KMS-11 (cell line): ENCODE measurements around the gene GYG2.

ENCODE experiments used
- H2AFZ ChIP-seq: fragments of 200-600 bp; sonication (generic); 2 replicates; pipeline ENCODE4 v1.6.1; 2016; ENCODE audit warnings: antibody characterized with exemption, mixed run types, low read depth
- H3K27ac ChIP-seq: fragments of 200-600 bp; sonication (generic); 2 replicates; pipeline ENCODE4 v1.6.1; 2016; ENCODE audit warnings: mild to moderate bottlenecking, mixed run types
- H3K27me3 ChIP-seq: fragments of 200-600 bp; sonication (generic); 2 replicates; pipeline ENCODE4 v1.6.1; 2017; ENCODE audit warnings: mild to moderate bottlenecking, low read depth, mixed run types, moderate library complexity; ENCODE audit not compliant: insufficient read depth
- H3K36me3 ChIP-seq: fragments of 200-600 bp; sonication (generic); 2 replicates; pipeline ENCODE4 v1.6.1; 2017; ENCODE audit warnings: mild to moderate bottlenecking, mixed run types; ENCODE audit not compliant: insufficient read depth
- H3K4me1 ChIP-seq: fragments of 200-600 bp; sonication (generic); 2 replicates; pipeline ENCODE4 v1.6.1; 2016; ENCODE audit warnings: mild to moderate bottlenecking, low read depth, mixed run types; ENCODE audit not compliant: poor library complexity, severe bottlenecking
- H3K4me2 ChIP-seq: fragments of 200-600 bp; sonication (generic); 2 replicates; pipeline ENCODE4 v1.7.0; 2016; ENCODE audit warnings: mild to moderate bottlenecking, mixed run types
- H3K4me3 ChIP-seq: fragments of 200-600 bp; sonication (generic); IDR thresholded peaks from 2 replicates; pipeline ENCODE4 v1.6.1; 2017; ENCODE audit warnings: low read depth, low read length, mixed read lengths; ENCODE audit not compliant: insufficient read depth
- H3K79me2 ChIP-seq: fragments of 200-600 bp; sonication (generic); 2 replicates; pipeline ENCODE4 v1.6.1; 2016; ENCODE audit warnings: low read depth, mixed run types; ENCODE audit not compliant: insufficient read depth
- H3K9ac ChIP-seq: fragments of 200-600 bp; sonication (generic); 2 replicates; pipeline ENCODE4 v1.6.1; 2016; ENCODE audit warnings: mild to moderate bottlenecking, mixed run types
- H4K20me1 ChIP-seq: fragments of 200-600 bp; sonication (generic); 2 replicates; pipeline ENCODE4 v1.6.1; 2016; ENCODE audit warnings: mild to moderate bottlenecking, mixed run types; ENCODE audit not compliant: insufficient read depth
- TF ChIP-seq, protein P1 (sequence below): fragments of 200-600 bp; sonication (generic); conservative IDR thresholded peaks from 2 replicates; pipeline ENCODE4 v1.6.1; 2017; ENCODE audit warnings: low read depth, mild to moderate bottlenecking, antibody characterized with exemption, low read length, moderate library complexity, mixed read lengths

Gene GYG2

DNA sequence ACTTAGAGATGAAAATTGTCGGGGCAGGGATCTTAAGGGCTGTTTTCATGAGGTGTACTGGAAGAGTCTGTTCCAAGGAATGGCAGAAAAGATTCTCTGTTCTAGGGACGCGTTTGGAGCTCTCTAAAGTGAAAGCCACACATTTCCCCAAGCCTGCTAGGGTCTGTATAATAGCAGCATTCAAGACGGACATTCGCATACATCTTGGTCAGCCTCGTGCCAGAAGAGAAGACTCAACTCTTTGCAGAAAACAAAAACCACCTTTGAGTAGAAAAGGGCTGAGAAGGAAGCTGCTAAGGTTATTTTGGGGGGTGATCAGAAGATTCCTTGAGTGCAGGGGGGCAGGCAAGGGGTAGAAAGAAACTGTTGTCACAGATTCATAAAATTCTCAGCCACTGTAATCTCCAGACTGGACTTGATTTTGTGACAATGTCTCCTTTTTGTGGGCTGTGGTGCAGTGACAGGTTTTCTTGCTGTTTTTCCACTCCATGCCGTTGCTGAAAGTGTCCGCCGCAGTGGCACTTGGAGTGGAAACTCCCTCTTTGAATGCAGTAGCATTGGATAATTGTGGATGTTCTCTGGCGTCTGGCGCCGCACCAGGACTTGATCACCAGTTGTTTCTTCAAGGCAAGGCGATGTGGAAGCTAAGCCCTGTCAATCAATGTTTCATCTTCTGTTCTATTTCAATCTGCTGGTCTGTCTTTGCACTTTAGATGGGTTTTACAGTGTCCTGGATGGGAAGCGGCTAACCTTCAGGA is 2.9 kb downstream of the GYG2 start:
- H3K4me1 ChIP-seq = no peaks in the 10 kb centered on the region
- no peak overlapping the region for H3K4me2 ChIP-seq
- no peak overlapping the region for H3K4me3 ChIP-seq
- no peak overlapping the region for H2AFZ ChIP-seq
- TF ChIP-seq, protein P1, sequence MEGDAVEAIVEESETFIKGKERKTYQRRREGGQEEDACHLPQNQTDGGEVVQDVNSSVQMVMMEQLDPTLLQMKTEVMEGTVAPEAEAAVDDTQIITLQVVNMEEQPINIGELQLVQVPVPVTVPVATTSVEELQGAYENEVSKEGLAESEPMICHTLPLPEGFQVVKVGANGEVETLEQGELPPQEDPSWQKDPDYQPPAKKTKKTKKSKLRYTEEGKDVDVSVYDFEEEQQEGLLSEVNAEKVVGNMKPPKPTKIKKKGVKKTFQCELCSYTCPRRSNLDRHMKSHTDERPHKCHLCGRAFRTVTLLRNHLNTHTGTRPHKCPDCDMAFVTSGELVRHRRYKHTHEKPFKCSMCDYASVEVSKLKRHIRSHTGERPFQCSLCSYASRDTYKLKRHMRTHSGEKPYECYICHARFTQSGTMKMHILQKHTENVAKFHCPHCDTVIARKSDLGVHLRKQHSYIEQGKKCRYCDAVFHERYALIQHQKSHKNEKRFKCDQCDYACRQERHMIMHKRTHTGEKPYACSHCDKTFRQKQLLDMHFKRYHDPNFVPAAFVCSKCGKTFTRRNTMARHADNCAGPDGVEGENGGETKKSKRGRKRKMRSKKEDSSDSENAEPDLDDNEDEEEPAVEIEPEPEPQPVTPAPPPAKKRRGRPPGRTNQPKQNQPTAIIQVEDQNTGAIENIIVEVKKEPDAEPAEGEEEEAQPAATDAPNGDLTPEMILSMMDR = no peak
- H4K20me1 ChIP-seq = no peaks in the 10 kb centered on the region
- H3K36me3 ChIP-seq = no peaks in the 10 kb centered on the region
- no peaks in the 10 kb centered on the region for H3K79me2 ChIP-seq
- no peak overlapping the region for H3K27ac ChIP-seq
- H3K27me3 ChIP-seq = no peaks in the 10 kb centered on the region
- no peak overlapping the region for H3K9ac ChIP-seq

DNA sequence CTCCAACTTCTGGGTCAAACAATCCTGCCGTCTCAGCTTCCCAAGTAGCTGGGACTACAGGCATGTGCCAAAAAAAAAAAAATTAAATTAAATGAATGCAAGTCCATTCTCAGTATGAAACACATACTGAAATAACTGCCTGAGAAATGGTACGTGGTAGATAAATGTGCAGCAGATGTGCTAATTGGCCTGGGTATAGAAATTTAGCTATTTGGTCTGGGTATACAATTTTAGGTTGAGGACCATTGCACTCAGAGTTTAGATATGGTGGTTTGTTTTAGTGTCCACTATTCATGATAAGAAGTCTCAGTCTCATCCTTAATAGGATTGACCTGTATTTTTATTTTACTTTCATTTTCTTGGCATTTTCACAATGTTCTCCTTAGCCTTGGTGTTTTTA is 9.2 kb downstream of the GYG2 start:
- Histone ChIP-seq H3K36me3 (no peaks in the 10 kb centered on the region), H3K9ac (no peak overlapping the region), H3K4me3 (no peak overlapping the region), H3K79me2 (no peaks in the 10 kb centered on the region), H3K27me3 (no peaks in the 10 kb centered on the region), H3K4me2 (no peak overlapping the region), H3K27ac (no peak overlapping the region), H3K4me1 (no peaks in the 10 kb centered on the region), H2AFZ (no peak overlapping the region), H4K20me1 (no peaks in the 10 kb centered on the region)
- TF ChIP-seq, protein P1 = no peak

DNA sequence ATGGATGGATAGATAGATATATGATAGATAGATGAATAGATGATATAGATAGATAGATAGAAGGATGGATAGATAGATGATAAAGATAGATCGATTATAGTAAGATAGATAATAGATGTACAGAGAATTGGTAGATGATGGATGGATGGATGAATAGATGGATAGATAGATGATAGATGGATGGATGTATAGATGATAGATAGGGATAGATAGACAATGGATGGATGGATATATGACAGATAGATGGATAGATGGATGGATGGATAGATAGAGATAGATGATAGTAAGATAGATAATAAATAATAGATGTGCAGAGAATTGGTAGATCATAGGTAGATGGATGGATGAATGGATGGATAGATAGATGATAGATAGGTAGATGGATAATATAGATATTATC is 12.2 kb downstream of the GYG2 start:
- Histone ChIP-seq H3K27ac (no peak overlapping the region), H3K79me2 (no peaks in the 10 kb centered on the region), H3K4me1 (no peaks in the 10 kb centered on the region), H2AFZ (no peak overlapping the region), H3K4me2 (no peak overlapping the region), H3K4me3 (no peak overlapping the region), H4K20me1 (no peaks in the 10 kb centered on the region), H3K9ac (no peak overlapping the region), H3K27me3 (no peaks in the 10 kb centered on the region), H3K36me3 (no peaks in the 10 kb centered on the region)
- TF ChIP-seq, protein P1 = no peak

DNA sequence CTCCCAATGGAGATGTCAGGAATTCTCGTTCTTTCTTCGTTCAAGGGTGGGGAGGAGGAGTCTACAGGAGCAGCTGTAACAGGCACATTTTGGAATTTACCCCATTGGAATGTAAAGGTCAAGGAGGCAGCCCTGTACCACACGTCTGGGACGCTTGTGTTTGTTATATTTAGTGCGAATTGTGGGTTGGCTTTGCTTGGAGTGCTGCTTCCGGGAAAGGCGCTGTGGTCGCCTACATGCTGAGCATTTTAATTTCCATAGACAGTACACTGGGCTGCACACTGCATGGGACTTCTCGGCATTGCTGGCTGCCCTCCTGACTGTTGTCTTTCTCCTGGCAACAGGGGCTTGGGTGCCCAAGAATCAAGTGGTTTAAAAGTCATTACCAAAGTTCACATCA is 12.8 kb downstream of the GYG2 start:
- no peak overlapping the region for H3K4me2 ChIP-seq
- no peaks in the 10 kb centered on the region for H4K20me1 ChIP-seq
- TF ChIP-seq, protein P1 = no peak
- no peaks in the 10 kb centered on the region for H3K36me3 ChIP-seq
- no peaks in the 10 kb centered on the region for H3K4me1 ChIP-seq
- no peaks in the 10 kb centered on the region for H3K79me2 ChIP-seq
- H3K27ac ChIP-seq = no peak overlapping the region
- no peak overlapping the region for H2AFZ ChIP-seq
- H3K4me3 ChIP-seq = no peak overlapping the region
- H3K9ac ChIP-seq = no peak overlapping the region
- H3K27me3 ChIP-seq = no peaks in the 10 kb centered on the region
